ENCODE results near the gene ZFPL1. TPM values are rescaled to one million over a fixed set of nuclear protein-coding genes. Genes with fewer than 3 reads are reported as not detected.

The ZFPL1 gene
- total RNA-seq, 8 experiments from 2014 or later: 33.2 to 95.4 (median 41.7) TPM

DNA sequence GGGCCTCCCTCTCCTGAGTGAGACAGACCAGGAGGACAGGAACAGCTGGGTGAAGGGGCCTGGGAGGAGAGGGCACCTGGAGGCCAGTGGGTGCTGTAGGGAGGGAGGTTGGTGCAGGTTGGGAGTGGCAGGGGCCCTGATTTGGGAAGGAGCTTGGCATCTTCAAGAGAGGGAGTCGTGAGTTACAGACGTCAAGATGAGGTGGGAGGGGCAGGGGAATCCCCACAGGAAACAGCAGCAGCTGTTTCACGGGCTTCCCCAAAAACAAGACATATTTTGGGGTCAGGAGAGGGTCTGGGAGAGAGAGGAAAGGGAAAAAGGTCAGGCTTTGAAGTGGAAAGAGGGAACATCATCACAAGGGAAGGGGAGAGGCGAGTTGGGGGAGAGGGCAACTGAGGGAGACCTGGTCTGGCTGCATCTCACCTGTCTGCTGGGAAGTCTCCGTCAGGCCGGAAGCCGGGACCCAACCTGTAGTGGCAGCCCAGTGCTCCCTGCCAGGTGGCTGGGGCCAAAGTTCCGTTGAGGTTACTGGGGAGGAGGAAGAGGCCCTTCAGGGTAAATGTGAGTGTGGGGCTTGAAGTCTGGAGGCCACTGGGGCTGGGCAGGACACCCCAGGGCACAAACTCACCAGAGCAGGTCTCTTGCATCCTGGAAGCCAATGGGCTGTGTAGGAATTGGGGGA lies 30.1 kb upstream of the ZFPL1 start:
- ATAC-seq (replicated peaks in 6 of 8): no peak
- H3K27ac ChIP-seq: no peak overlapping the region
- 0 to 83% (median 40%) methylated on average over 1 to 3 of the region's 8 CpGs; no CpG with 5 or more reads in 3 of the 10 experiments for WGBS, 10 experiments
- H3K4me1 ChIP-seq (replicated peaks in 1 of 2): no peaks in the 10 kb centered on the region
- H3K4me3 ChIP-seq: no peak overlapping the region
- in situ Hi-C loops (cut with MboI; ENCODE audit: low pct_unique_long_range_greater_than_20kb in 2 of 9, low sequenced_read_pairs in 9 of 9, unreplicated experiment in 9 of 9): no loop called here

DNA sequence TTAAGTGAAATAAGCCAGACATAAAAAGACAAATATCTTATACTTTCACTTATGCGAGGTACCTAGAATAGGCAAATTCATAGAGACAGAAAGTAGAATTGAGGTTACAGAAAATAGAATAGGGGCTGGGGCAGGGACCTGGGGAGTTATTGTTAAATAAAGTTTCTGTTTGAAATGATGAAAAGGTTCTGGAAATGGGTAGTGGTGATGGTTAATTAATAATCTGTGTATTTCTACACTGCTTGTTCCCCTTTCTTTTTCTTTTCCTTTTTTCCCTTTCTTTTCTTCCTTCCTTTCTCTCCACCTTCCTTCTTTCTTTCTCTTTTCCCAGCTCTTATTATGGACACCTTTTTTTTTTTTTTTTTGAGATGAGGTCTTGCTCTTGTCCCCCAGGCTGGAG lies 28.5 kb upstream of the ZFPL1 start:
- no peak for ATAC-seq (replicated peaks in 6 of 8)
- no peaks in the 10 kb centered on the region for H3K4me1 ChIP-seq (replicated peaks in 1 of 2)
- no peak overlapping the region for H3K27ac ChIP-seq
- no peak overlapping the region for H3K4me3 ChIP-seq
- in situ Hi-C loops (cut with MboI; ENCODE audit: low pct_unique_long_range_greater_than_20kb in 2 of 9, low sequenced_read_pairs in 9 of 9, unreplicated experiment in 9 of 9): no loop called here
- WGBS, 10 experiments: 45 to 83% (median 60%) methylated on average over 1 of the region's 1 CpG; no CpG with 5 or more reads in 3 of the 10 experiments

GRCh38 chr11:65056999-65057398 lies 27.0 kb upstream of the ZFPL1 start:
- Histone ChIP-seq H3K4me3 (no peak overlapping the region), H3K4me1 (replicated peaks in 1 of 2) (no peaks in the 10 kb centered on the region), H3K27ac (no peak overlapping the region)
- 91 to 100% methylated on average over 1 to 4 of the region's 6 CpGs; no CpG with 5 or more reads in 8 of the 10 experiments for WGBS, 10 experiments
- no peak for ATAC-seq (replicated peaks in 6 of 8)
- in situ Hi-C loops (cut with MboI; ENCODE audit: low pct_unique_long_range_greater_than_20kb in 2 of 9, low sequenced_read_pairs in 9 of 9, unreplicated experiment in 9 of 9): no loop called here

DNA sequence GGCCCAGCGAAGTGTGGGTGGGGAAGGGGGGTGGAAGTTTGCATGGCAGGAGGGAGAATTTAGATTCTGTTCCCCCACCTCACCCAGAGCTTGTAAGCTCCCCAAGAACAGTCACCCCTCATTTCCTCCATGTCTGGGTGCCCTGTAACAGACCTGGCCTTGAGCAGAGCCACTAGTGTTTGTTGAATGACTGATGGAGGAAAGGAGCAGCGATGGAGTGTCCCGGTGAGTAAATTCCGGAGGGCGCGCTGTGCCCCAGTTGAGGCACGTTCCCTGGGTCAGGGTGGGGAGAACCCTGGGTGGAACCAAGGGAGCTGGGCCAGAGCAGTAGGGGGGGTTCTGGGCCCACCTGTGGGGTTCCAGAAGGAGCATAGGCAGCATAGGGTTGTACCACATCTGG lies 26.5 kb upstream of the ZFPL1 start:
- 67% methylated on average over 3 of the region's 7 CpGs; no CpG with 5 or more reads in 9 of the 10 experiments for WGBS, 10 experiments
- in situ Hi-C loops (cut with MboI; ENCODE audit: low pct_unique_long_range_greater_than_20kb in 2 of 9, low sequenced_read_pairs in 9 of 9, unreplicated experiment in 9 of 9): no loop called here
- no peak for ATAC-seq (replicated peaks in 6 of 8)
- Histone ChIP-seq H3K4me3 (no peak overlapping the region), H3K27ac (no peak overlapping the region), H3K4me1 (replicated peaks in 1 of 2) (no peaks in the 10 kb centered on the region)

DNA sequence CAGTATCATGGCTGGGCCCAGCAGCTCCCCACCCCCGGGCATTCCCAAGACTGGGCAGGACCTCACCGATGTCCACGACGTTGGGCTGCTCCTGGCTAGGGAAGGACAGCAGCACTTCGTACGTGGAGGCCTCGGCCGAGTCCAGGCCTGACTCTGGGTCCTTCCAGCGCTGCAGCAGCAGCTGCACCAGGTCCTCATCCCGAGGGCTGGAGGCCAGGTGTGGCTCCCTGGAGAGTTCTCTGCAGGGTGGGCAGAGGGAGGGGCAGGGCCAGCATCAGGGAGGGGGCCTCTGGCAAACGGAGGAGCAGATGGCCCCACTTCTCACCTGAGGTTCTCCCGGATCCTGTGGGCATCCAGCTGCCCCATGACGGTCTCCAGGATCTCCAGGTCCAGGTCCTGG lies 26.0 kb upstream of the ZFPL1 start:
- WGBS, 10 experiments: no CpG with 5 or more reads among the region's 13 CpGs
- H3K4me3 ChIP-seq: no peak overlapping the region
- H3K27ac ChIP-seq: no peak overlapping the region
- no peaks in the 10 kb centered on the region for H3K4me1 ChIP-seq (replicated peaks in 1 of 2)
- in situ Hi-C loops (cut with MboI; ENCODE audit: low pct_unique_long_range_greater_than_20kb in 2 of 9, low sequenced_read_pairs in 9 of 9, unreplicated experiment in 9 of 9): no loop called here
- ATAC-seq (replicated peaks in 6 of 8): peak in 1 of 8 experiments; percentile 19

GRCh38 chr11:65058419-65059054 lies 25.5 kb upstream of the ZFPL1 start, which contains the start of gene NAALADL1:
Gene NAALADL1, minus strand, starts transcription at chr11:65058553. Its CDS starts 32 bp downstream, at chr11:65058521.
- ATAC-seq (replicated peaks in 6 of 8): peak in 1 of 8 experiments; percentile 7
- no peak within 1 kb of the TSS for H3K4me3 ChIP-seq
- 70 to 93% (median 80%) methylated on average over 2 to 4 of the region's 8 CpGs; no CpG with 5 or more reads in 7 of the 10 experiments for WGBS, 10 experiments
- in situ Hi-C loops (cut with MboI; ENCODE audit: low pct_unique_long_range_greater_than_20kb in 2 of 9, low sequenced_read_pairs in 9 of 9, unreplicated experiment in 9 of 9): no loop called here
- no peaks in the 10 kb centered on the region for H3K4me1 ChIP-seq (replicated peaks in 1 of 2)
- no peak within 1 kb of the TSS for H3K27ac ChIP-seq

- Histone ChIP-seq H3K4me3 (no peak overlapping the region), H3K4me1 (replicated peaks in 1 of 2) (no peaks in the 10 kb centered on the region), H3K27ac (no peak overlapping the region)
- WGBS, 10 experiments: 8 to 83% (median 33%) methylated on average over 1 to 3 of the region's 3 CpGs; no CpG with 5 or more reads in 3 of the 10 experiments
- no peak for ATAC-seq (replicated peaks in 6 of 8)
- in situ Hi-C loops (cut with MboI; ENCODE audit: low pct_unique_long_range_greater_than_20kb in 2 of 9, low sequenced_read_pairs in 9 of 9, unreplicated experiment in 9 of 9): no loop called here
These were observed 24.5 kb upstream of the ZFPL1 start for GRCh38 chr11:65059523-65059922.

DNA sequence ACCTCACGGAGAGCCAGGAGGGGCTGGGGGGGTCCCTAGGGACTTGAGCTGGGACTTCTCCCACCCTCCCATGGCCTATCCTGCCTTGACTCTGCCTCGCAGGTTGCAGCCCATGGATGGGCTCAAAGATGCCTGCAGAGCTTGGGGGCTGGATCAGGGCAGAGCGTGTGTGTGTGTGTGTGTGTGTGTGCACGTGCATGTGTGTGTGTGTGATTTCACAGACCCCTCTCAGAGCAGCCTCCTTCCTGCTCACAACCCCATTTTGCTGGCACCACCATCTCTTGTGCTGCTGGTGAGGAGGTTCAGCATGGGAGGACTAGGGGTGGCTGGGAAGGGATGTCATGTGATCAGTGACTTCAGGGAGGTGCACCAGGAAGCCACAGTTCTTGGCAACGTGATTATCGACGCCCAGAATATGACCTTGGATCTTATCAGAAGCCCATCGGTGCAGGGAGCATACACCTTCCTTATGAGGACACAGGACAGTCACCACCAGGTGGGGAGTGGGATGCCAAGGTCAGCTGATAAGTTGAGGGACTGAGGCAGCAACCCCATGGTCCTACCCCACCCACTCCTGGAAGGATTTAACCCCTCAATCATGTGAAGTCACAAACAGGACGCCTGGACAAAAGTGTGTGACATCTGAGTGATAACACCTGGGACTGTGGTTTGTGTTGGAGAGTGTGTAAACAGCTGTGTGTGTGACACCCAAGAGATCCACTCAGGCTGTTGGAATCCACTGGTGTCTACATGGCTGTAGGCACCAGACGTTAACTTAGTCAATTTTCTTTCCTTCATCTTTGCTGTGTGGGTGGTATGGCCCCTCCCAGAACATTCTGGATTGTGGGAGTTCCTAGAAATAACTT lies 23.8 kb upstream of the ZFPL1 start:
- Histone ChIP-seq H3K4me3 (no peak overlapping the region), H3K4me1 (replicated peaks in 1 of 2) (no peaks in the 10 kb centered on the region), H3K27ac (no peak overlapping the region)
- in situ Hi-C loops (cut with MboI; ENCODE audit: low pct_unique_long_range_greater_than_20kb in 2 of 9, low sequenced_read_pairs in 9 of 9, unreplicated experiment in 9 of 9): no loop called here
- WGBS, 10 experiments: 0 to 85% (median 78%) methylated on average over 1 to 7 of the region's 10 CpGs; no CpG with 5 or more reads in 4 of the 10 experiments
- peak in 3 of 8 experiments; percentile 12 to 58 (median 36) for ATAC-seq (replicated peaks in 6 of 8)

GRCh38 chr11:65060913-65061408 lies 23.1 kb upstream of the ZFPL1 start:
- Histone ChIP-seq H3K27ac (no peak overlapping the region), H3K4me1 (replicated peaks in 1 of 2) (no peaks in the 10 kb centered on the region), H3K4me3 (no peak overlapping the region)
- ATAC-seq (replicated peaks in 6 of 8): peak in 4 of 8 experiments; percentile 11 to 80 (median 64)
- 33 to 71% (median 52%) methylated on average over 3 to 7 of the region's 9 CpGs; no CpG with 5 or more reads in 6 of the 10 experiments for WGBS, 10 experiments
- in situ Hi-C loops (cut with MboI; ENCODE audit: low pct_unique_long_range_greater_than_20kb in 2 of 9, low sequenced_read_pairs in 9 of 9, unreplicated experiment in 9 of 9): no loop called here

GRCh38 chr11:65063532-65063931 lies 20.5 kb upstream of the ZFPL1 start:
- no peak for ATAC-seq (replicated peaks in 6 of 8)
- WGBS, 10 experiments: 60 to 100% (median 61%) methylated on average over 1 to 2 of the region's 3 CpGs; no CpG with 5 or more reads in 6 of the 10 experiments
- in situ Hi-C loops (cut with MboI; ENCODE audit: low pct_unique_long_range_greater_than_20kb in 2 of 9, low sequenced_read_pairs in 9 of 9, unreplicated experiment in 9 of 9): no loop called here
- Histone ChIP-seq H3K4me3 (no peak overlapping the region), H3K4me1 (replicated peaks in 1 of 2) (peaks cover 5 to 7% of the 10 kb centered on the region in 2 donors), H3K27ac (no peak overlapping the region)

DNA sequence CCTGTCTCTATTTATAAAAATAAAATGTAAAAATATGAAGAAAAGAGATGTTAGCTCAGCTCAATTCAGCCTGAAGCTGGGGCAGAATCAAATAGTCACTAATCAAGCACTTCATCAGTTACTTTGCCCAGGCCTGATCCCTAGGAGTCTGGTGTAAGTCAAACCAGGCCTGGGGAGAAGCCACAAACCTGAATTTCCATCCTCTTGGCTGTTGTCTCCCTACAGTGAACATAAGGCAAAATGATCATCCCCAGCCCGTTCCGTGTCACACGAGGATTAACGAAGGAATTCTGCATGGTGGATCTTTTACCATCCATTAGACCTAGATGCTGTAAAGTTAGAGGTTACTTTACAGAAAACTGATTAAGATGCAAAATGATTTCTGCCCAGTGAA lies 19.2 kb upstream of the ZFPL1 start:
- Histone ChIP-seq H3K4me1 (replicated peaks in 1 of 2) (peaks cover 5 to 7% of the 10 kb centered on the region in 2 donors), H3K27ac (no peak overlapping the region), H3K4me3 (no peak overlapping the region)
- no peak for ATAC-seq (replicated peaks in 6 of 8)
- in situ Hi-C loops (cut with MboI; ENCODE audit: low pct_unique_long_range_greater_than_20kb in 2 of 9, low sequenced_read_pairs in 9 of 9, unreplicated experiment in 9 of 9): no loop called here
- 50 to 100% (median 76%) methylated on average over 3 to 4 of the region's 4 CpGs; no CpG with 5 or more reads in 4 of the 10 experiments for WGBS, 10 experiments

- H3K27ac ChIP-seq: no peak overlapping the region
- H3K4me1 ChIP-seq (replicated peaks in 1 of 2): peaks cover 5 to 7% of the 10 kb centered on the region in 2 donors
- no peak for ATAC-seq (replicated peaks in 6 of 8)
- in situ Hi-C loops (cut with MboI; ENCODE audit: low pct_unique_long_range_greater_than_20kb in 2 of 9, low sequenced_read_pairs in 9 of 9, unreplicated experiment in 9 of 9): no loop called here
- no peak overlapping the region for H3K4me3 ChIP-seq
- no CpG with 5 or more reads among the region's 7 CpGs for WGBS, 10 experiments
These were observed 18.2 kb upstream of the ZFPL1 start for GRCh38 chr11:65065851-65066250.

GRCh38 chr11:65066315-65066714 lies 17.7 kb upstream of the ZFPL1 start:
- no peak overlapping the region for H3K4me3 ChIP-seq
- H3K4me1 ChIP-seq (replicated peaks in 1 of 2): peaks cover 5 to 7% of the 10 kb centered on the region in 2 donors
- H3K27ac ChIP-seq: no peak overlapping the region
- 57 to 83% (median 80%) methylated on average over 1 to 3 of the region's 11 CpGs; no CpG with 5 or more reads in 6 of the 10 experiments for WGBS, 10 experiments
- in situ Hi-C loops (cut with MboI; ENCODE audit: low pct_unique_long_range_greater_than_20kb in 2 of 9, low sequenced_read_pairs in 9 of 9, unreplicated experiment in 9 of 9): no loop called here
- peak in 2 of 8 experiments; percentile 3 to 11 for ATAC-seq (replicated peaks in 6 of 8)

All from motor neuron (in vitro differentiated cells).